Neural cell (in vitro differentiated cells): ENCODE measurements around the gene RAC3. TPM values are rescaled to one million over a fixed set of nuclear protein-coding genes. Genes with fewer than 3 reads are reported as not detected.

Experiments
- H2AFZ ChIP-seq: fragments of 200-600, 300-800 bp; sonication (generic), shearing (Covaris generic); 2 replicates; pipeline ENCODE4 v1.6.0; 2014; ENCODE audit warnings: low read depth, mild to moderate bottlenecking, antibody characterized with exemption, low read length, moderate library complexity
- H3F3A ChIP-seq: fragments of 200-600 bp; shearing (Covaris generic); 2 replicates; pipeline ENCODE4 v1.6.1; 2016; ENCODE audit warnings: mild to moderate bottlenecking, moderate library complexity, mixed read lengths, antibody characterized with exemption, low read length; ENCODE audit not compliant: insufficient read depth, poor library complexity, severe bottlenecking
- H3K27ac ChIP-seq: fragments of 200-600, 300-800 bp; sonication (generic), shearing (Covaris generic); 2 replicates; pipeline ENCODE4 v1.5.1; 2014; ENCODE audit warnings: mild to moderate bottlenecking, low read length, moderate library complexity
- H3K27me3 ChIP-seq: fragments of 300-800, 200-600 bp; sonication (generic), shearing (Covaris generic); 2 replicates; pipeline ENCODE4 v1.6.0; 2014; ENCODE audit warnings: mild to moderate bottlenecking, low read depth, low read length, moderate library complexity; ENCODE audit not compliant: insufficient read depth
- H3K36me3 ChIP-seq: fragments of 300-800, 200-600 bp; sonication (generic), shearing (Covaris generic); 2 replicates; pipeline ENCODE4 v1.5.1; 2014; ENCODE audit warnings: mild to moderate bottlenecking, antibody characterized with exemption, low read length, moderate library complexity; ENCODE audit not compliant: insufficient read depth
- H3K4me2 ChIP-seq: fragments of 300-800, 200-600 bp; sonication (generic), shearing (Covaris generic); 2 replicates; pipeline ENCODE4 v1.6.0; 2014; ENCODE audit warnings: mild to moderate bottlenecking, low read length
- H3K4me3 ChIP-seq: fragments of 300-800, 200-600 bp; sonication (generic), shearing (Covaris generic); 2 replicates; pipeline ENCODE4 v1.5.1; 2014; ENCODE audit warnings: mild to moderate bottlenecking, low read length, moderate library complexity
- H3K79me2 ChIP-seq: fragments of 200-600 bp; shearing (Covaris generic); replicated peaks from 2 replicates; pipeline ENCODE4 v1.6.0; 2014; ENCODE audit warnings: mild to moderate bottlenecking, low read length, moderate library complexity; ENCODE audit not compliant: insufficient read depth
- H3K9ac ChIP-seq: fragments of 300-800, 200-600 bp; sonication (generic), shearing (Covaris generic); 2 replicates; pipeline ENCODE4 v1.6.1; 2016; ENCODE audit warnings: mild to moderate bottlenecking, low read length, mixed read lengths
- H3K9me2 ChIP-seq: fragments of 200-600 bp; shearing (Covaris generic); 2 replicates; pipeline ENCODE4 v1.6.1; 2016; ENCODE audit warnings: mild to moderate bottlenecking, low read length, mixed read lengths; ENCODE audit not compliant: insufficient read depth
- H3K9me3 ChIP-seq: fragments of 200-600, 300-800 bp; sonication (generic), shearing (Covaris generic); 2 replicates; pipeline ENCODE4 v1.6.1; 2016; ENCODE audit warnings: mild to moderate bottlenecking, mixed run types, low read length, moderate library complexity, mixed read lengths
- H4K20me1 ChIP-seq: fragments of 200-600 bp; shearing (Covaris generic); 2 replicates; pipeline ENCODE4 v1.6.1; 2016; ENCODE audit warnings: mild to moderate bottlenecking, mixed run types; ENCODE audit not compliant: insufficient read depth
- CTCF ChIP-seq: fragments of 450-650 bp; IDR thresholded peaks from 2 replicates; pipeline ENCODE4 v1.5.1; 2014; ENCODE audit warnings: antibody characterized with exemption, mild to moderate bottlenecking, moderate library complexity; ENCODE audit not compliant: poor library complexity, severe bottlenecking
- EP300 ChIP-seq: fragments of 450-650 bp; conservative IDR thresholded peaks from 2 replicates; pipeline ENCODE4 v1.6.1; 2014; ENCODE audit warnings: antibody characterized with exemption, mild to moderate bottlenecking, moderate library complexity; ENCODE audit not compliant: poor library complexity, severe bottlenecking
- EZH2 ChIP-seq: fragments of 200-600, 300-800 bp; shearing (Covaris generic), sonication (generic); IDR thresholded peaks from 2 replicates; pipeline ENCODE4 v1.6.1; 2014; ENCODE audit warnings: antibody characterized with exemption, low read length, borderline replicate concordance, mild to moderate bottlenecking; ENCODE audit not compliant: insufficient read depth, poor library complexity, severe bottlenecking
- MXI1 ChIP-seq: fragments of 450-650 bp; conservative IDR thresholded peaks from 2 replicates; pipeline ENCODE4 v1.6.1; 2014; ENCODE audit warnings: antibody characterized with exemption, mild to moderate bottlenecking; ENCODE audit not compliant: poor library complexity, severe bottlenecking
- POLR2AphosphoS5 ChIP-seq: IDR thresholded peaks from 2 replicates; pipeline ENCODE4 v1.6.1; 2012
- RAD21 ChIP-seq: fragments of 450-650 bp; conservative IDR thresholded peaks from 2 replicates; pipeline ENCODE4 v1.6.1; 2014; ENCODE audit warnings: antibody characterized with exemption, mild to moderate bottlenecking, moderate library complexity
- REST ChIP-seq: IDR thresholded peaks from 2 replicates; pipeline ENCODE4 v1.6.1; 2012; ENCODE audit warnings: borderline replicate concordance
- SMC3 ChIP-seq: fragments of 450-650 bp; conservative IDR thresholded peaks from 2 replicates; pipeline ENCODE4 v1.6.1; 2014; ENCODE audit warnings: antibody characterized with exemption, mild to moderate bottlenecking, moderate library complexity; ENCODE audit not compliant: poor library complexity
- TAF1 ChIP-seq: IDR thresholded peaks from 2 replicates; pipeline ENCODE4 v1.6.1; 2012; ENCODE audit warnings: low read depth
- polyA plus RNA-seq: library from polyadenylated mRNA; depleted of rRNA; stranded (reverse); fragments of >200 nt; gene quantifications from 2 replicates; pipeline ENCODE4 v1.2.3, GENCODE V29; 2014

RAC3 gene
- polyA plus RNA-seq, 1 donor from 2014 or later, result 211 TPM

GRCh38 chr17:82034371-82035011 is 3.0 kb downstream of the RAC3 start:
- no peak overlapping the region for H3K4me2 ChIP-seq
- H3K9me2 ChIP-seq, result no peaks in the 10 kb centered on the region
- H3K79me2 ChIP-seq, result no peaks in the 10 kb centered on the region
- H3K27me3 ChIP-seq, result no peaks in the 10 kb centered on the region
- no peak overlapping the region for H2AFZ ChIP-seq
- peaks cover 8% of the 10 kb centered on the region for H3F3A ChIP-seq
- H3K9ac ChIP-seq, result no peak overlapping the region
- H3K4me3 ChIP-seq, result no peak overlapping the region
- H3K9me3 ChIP-seq, result no peaks in the 10 kb centered on the region
- TF ChIP-seq TAF1 (no peak), EP300 (no peak), REST (no peak), CTCF (no peak), SMC3 (no peak), POLR2AphosphoS5 (no peak), MXI1 (no peak), RAD21 (no peak), EZH2 (no peak)
- no peaks in the 10 kb centered on the region for H3K36me3 ChIP-seq
- H4K20me1 ChIP-seq, result no peaks in the 10 kb centered on the region
- no peak overlapping the region for H3K27ac ChIP-seq

GRCh38 chr17:82035488-82035887 is 4.0 kb downstream of the RAC3 start:
- TF ChIP-seq SMC3 (no peak), CTCF (no peak), MXI1 (no peak), EP300 (no peak), TAF1 (no peak), RAD21 (no peak), EZH2 (no peak), POLR2AphosphoS5 (no peak), REST (no peak)
- no peak overlapping the region for H2AFZ ChIP-seq
- H3F3A ChIP-seq, result peaks cover 8% of the 10 kb centered on the region
- no peak overlapping the region for H3K9ac ChIP-seq
- no peaks in the 10 kb centered on the region for H3K27me3 ChIP-seq
- H3K4me2 ChIP-seq, result no peak overlapping the region
- no peaks in the 10 kb centered on the region for H3K79me2 ChIP-seq
- no peaks in the 10 kb centered on the region for H3K9me2 ChIP-seq
- H3K27ac ChIP-seq, result no peak overlapping the region
- no peak overlapping the region for H3K4me3 ChIP-seq
- no peaks in the 10 kb centered on the region for H3K36me3 ChIP-seq
- no peaks in the 10 kb centered on the region for H4K20me1 ChIP-seq
- no peaks in the 10 kb centered on the region for H3K9me3 ChIP-seq
